Glomerular visceral epithelial cell (primary cell): Measurements from ENCODE around the gene MIEF2.
A peak's percentile ranks its signal among the peaks of the same experiment; 100 is the strongest.
"Not testable (repeated sequence)": the region's sequence is repeated elsewhere in the genome, so short reads cannot be mapped to it uniquely, and the experiment has no call there.

Experiments
- DNase-seq: peaks from one replicate; pipeline ENCODE4 v3.0.0-alpha.2; 2016; ENCODE audit errors: extremely low spot score

The MIEF2 gene

GRCh38 chr17:18260332-18261145 lies at the start of gene MIEF2:
TSS of gene MIEF2 (plus strand) at chr17:18260662. CDS start at chr17:18262721, 2,059 bp downstream.
- peak; percentile 95 for DNase-seq

DNA sequence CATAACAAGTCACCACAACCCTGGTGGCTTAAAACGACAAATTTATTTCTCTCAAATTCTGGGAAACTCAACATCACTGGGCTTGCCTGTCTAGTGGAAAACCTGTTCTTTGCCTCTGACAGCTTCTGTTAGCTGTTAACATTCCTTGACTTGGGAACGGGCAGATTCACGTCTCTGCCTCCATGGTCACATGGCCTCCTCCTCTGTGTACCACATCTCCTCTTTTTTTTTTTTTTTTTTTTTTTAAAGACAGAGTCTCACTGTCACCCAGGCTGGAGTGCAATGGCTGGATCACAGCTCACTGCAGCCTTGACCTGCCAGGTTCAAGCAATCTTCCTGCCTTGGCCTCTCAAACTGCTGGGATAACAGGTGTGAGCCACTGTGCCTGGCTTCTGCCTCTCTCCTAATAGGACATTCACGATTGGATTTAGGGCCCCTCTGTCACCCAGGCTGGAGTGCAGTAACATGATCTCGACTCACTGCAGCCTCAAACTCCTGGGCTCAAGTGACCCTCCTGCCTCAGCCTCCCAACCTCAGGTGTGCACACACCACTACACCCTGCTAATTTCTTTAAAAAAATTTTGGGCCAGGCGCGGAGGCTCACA lies 46.7 kb upstream of the MIEF2 start:
- DNase-seq: no peak

DNA sequence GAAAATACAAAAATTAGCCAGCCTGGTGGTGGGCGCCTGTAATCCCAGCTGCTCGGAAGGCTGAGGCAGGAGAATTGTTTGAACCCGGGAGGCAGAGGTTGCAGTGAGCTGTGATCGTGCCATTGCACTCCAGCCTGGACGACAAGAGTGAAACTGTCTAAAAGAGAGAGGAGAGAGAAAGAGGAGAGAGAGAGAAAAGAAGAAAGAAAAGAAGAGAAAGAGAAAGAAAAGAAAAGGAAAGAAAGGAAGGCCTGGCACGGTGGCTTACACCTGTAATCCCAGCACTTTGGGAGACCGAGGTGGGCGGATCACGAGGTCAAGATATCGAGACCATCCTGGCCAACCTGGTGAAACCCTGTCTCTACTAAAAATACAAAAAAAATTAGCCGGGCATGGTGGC lies 43.6 kb upstream of the MIEF2 start:
- DNase-seq: not testable (repeated sequence)

DNA sequence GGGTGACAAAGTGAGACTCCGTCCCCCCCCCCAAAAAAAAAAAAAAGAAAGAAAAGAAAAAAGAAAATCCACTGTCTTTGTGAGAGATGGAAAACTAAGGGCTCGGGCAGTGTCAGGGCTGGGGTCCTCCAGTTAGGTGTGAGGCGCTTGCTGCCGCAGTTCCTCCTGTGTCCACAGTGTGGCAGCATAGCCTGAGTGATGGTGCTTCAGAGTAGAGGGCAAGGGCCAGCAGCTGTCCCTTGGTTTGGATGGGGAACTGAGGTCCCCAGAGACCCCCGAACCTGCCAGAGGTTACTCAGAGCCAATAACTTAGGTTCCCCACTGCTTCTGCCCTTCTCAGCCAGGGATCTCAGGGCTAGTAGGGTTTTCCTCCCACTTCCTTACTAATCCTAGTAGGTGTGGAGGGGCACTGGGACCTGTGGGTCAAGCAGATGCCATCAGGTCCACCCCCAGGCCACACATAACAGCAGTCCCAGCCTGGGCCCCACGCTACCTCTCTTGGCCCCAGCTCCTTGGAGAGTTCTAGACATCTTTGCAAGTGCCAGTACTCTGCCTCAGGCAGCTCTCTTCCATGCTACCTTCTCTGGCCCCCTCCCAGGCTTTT lies 42.9 kb upstream of the MIEF2 start:
- DNase-seq: peak; percentile 70

DNA sequence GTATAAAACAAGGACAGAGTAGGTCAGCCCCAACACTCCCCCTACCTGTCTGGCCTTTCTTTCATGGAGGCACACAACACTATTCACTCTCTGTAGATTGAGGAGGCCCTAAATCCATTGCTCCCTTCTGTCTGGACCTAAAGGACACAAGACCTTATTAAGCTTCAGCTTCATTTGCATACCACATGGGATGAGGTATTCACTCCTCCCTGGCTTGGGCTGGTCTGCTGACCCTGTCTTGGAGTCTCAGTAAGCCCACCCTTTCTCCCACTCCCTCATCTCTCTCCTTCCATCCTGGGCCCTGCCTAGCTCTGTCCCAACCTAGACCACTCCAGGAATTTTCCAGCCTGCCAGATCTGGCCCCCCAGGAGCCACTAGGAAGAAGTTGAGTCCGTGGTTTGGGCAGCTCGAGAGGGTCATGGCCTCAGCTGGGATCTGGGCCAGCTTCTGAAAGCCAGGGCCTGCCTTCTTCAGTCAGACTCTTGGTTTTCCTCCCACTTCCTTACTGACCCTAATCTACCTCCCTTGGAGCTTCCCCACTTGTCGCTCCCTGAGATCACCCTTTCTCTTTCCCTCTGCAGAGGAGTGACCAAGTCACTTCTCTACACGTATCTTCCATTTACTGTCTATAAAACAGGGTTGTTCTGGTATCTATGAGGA lies 41.6 kb upstream of the MIEF2 start:
- DNase-seq: peak; percentile 47

DNA sequence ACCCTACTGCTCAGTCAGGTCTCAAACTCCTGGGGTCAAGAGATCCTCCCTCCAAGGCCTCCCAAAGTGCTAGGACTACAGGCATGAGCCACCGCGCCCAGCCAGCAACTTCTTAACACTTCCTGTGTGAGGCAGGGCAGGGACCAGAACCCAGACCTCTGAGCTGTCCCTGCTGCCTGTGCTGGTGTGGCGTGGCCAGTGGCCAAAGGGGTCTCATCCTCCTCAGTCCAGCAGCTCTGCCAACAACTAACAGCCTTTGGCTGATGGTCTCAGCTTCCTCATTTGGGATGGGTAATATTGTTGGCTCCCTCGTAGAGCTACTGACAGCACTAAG lies 36.4 kb upstream of the MIEF2 start:
- DNase-seq: no peak

DNA sequence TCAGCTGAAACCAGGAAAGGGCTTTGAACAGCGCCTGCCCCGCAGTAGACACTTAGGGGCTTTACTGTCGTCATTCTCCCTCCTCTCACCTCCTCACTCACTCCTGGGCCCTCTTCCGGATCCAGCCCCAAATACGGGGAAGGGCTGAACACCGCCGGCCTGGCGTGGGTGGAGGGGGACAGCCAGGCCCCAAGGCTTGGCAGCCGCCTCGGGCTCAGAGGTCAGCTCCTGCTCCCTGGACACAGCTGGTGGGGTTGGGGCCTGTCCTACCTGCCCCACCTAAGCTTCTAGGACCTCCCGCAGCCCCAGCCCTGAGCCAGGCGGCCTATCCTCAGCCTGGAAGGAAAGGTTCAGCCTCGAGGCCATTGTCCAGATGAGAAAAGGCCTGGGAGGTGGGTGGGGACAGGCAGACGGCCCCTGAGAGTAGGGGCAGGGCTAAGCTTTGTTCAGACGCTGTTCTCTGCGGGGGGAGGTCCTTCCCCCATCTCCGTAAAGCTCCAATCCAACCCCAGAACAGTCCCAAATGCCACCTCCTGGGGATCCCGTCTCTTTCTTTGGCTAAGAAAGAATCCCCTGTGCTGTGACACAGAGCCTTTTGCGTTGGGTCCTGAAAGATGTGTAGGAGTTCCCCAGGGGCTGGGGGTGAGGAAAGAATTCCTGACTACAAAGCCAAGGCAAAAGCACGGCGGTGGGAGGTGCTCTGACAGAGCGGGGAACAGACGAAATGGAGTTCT lies 35.9 kb upstream of the MIEF2 start:
- DNase-seq: no peak

DNA sequence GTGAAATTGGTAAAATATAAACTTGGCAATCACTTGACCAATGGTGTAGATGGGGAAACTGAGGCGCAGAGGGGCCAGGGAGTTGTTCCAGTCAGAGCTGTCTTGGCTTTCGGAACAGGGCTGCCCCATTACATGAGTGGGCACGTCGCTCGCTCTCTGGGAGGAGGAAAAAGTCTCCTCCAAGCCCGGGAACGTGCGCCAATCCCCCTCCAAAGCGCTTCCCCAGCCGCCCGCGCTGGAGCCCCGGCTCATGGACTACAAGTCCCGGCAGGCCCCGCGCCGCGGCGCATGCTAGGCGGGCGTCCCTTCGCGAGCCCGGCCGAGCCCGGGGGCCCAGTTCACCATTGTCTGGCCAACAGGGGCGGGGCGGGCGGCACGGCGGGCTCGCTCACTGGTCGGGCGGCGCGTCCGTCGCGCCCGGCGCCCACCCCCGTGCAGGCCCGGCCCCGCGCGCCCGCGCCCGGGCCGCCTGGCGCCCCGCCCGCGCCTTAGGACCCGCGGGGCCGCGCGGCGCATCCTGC lies 35.3 kb upstream of the MIEF2 start, which contains the start of gene LLGL1:
LLGL1 (plus strand) TSS at position 515 of the 521 bp plus-strand sequence. CDS start 48 bp downstream, outside the sequence.
- DNase-seq: peak; percentile 97

GRCh38 chr17:18225642-18226283 lies 34.7 kb upstream of the MIEF2 start:
- DNase-seq: no peak

DNA sequence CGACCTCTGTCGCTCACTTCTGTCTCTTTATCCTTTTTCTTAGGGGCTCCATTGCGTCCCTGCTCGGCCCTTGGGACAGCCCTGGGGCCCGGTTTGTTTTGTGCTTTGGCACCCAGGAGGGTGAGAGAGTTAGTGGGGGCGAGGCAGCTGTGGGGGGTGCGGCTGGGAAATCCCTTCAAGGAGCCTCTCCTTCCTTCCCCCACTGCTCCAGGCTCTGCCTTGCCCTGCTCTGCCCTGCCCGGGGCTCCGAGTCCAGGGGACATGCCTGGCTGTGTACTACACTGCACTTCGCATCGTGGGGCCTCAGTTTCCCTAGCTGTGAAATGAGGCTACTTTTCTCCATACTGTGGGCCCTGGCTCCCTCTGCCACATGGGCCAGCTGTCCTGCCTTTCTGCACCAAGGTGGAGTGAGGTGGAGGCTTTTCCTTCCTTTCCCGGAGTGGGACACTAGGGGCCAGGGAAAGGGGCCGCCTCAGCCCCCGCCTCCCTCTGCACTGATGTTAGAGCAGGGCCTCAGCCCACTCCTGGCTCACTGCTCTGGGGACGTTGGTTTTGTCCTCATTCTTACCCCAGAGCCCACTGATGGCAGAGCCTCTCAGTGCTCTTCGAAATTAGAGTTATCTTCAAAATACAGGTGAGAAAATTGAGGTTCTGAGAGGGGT lies 34.0 kb upstream of the MIEF2 start:
- peak; percentile 31 for DNase-seq

DNA sequence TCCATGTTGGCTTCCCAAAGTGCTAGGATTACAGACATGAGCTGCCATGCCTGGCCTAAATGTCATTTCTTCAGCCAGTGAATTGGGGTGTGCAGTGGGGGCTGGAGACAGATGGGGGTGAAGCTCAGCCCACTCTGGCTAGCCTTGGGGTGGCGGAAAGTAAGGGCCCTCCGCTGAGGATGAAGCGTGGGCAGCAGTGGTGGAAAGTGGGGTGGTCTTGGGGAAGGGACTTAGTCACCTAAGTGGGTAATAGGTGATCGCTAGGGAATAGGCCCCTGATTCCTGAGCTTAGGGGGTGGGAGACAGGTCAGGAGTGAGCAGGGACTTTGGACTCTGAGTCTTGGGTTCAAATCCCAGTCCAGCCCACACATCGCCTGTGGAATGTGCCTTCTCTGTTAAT lies 32.8 kb upstream of the MIEF2 start:
- DNase-seq: no peak

DNA sequence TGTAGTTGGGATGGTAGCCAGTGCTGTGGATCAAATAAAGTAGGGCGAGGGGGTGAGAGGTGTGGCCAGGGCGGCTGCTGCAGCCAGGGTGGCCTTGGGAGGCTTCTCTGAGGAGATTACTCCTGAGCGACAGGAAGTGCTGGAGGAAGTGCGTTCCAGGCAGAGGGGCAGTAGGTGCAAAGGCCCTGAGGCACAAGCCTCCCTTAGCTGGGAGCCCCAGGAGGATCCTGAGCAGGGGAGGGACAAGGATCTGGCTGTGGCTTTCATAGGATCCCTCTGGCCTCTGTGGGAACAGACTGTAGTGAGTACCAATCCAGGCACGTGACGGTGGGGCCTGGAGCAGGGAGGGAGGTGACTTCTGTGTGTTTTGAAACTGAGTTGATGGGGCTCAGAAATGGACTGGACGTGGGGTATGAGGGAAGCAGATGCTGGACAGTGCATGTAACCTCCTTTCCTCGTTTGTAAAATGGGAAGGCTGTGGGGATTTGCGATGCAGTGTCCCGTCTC lies 32.2 kb upstream of the MIEF2 start:
- no peak for DNase-seq

GRCh38 chr17:18229254-18229653 lies 31.2 kb upstream of the MIEF2 start:
- DNase-seq: no peak

DNA sequence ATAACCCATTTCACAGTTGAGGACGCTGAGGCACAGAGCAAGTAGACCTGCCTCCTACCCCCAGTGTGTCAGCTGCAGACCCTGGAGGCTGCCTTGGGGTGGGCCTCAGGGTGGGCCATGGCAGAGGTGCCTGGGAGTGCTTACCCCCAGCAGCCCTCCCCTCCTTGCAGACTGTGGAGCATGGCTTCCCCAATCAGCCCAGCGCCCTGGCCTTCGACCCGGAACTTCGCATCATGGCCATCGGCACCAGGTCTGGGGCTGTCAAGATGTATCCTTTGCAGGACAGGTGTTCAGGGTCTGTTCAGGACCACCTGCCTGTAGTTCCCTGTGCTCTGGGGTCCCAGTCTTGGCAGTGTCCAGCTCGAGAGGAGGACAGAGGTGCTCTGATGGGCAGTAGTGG lies 30.7 kb upstream of the MIEF2 start:
- no peak for DNase-seq

DNA sequence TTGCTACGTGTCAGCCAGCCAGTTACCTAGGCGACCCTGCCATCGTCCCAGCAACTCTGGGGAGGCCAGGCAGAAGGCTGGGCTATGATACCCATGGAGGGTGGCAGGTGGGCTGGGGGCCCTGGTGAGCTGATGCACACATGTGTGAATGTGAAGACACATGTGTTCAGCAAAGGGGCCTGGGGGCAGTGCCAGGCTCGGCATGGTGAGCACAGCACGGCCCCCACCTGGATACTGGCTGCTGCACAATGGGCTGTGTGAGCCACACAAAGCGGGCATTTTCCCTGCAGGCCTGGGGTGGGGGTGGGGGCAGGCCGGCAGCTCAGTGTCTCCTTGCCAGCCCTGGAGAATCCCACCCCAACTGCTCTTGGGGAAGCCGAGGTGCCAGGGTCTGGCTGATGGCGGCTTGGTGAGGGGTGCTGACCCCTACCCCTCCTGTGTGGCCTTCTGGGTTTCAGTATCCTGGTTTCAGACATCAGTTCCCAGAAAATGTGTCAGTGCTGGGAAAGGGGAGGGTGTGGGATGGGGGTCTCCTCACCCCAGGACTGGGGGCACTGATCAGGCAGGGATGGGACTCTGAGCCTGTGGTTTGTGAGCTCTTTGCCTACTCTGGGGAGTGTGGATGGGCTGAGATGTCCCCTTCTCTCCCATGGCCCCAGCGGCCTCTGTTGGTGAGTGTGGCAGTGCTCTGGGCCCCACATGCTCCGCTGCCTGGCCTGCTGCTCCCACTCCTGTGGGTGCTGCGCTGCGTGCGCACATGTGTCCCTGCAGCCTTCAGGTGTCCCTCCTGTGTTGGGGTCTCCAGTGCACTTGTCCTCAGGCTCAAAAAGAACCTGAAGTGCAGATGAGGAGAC lies 29.9 kb upstream of the MIEF2 start:
- DNase-seq: no peak

GRCh38 chr17:18231164-18231563 lies 29.3 kb upstream of the MIEF2 start:
- no peak for DNase-seq

DNA sequence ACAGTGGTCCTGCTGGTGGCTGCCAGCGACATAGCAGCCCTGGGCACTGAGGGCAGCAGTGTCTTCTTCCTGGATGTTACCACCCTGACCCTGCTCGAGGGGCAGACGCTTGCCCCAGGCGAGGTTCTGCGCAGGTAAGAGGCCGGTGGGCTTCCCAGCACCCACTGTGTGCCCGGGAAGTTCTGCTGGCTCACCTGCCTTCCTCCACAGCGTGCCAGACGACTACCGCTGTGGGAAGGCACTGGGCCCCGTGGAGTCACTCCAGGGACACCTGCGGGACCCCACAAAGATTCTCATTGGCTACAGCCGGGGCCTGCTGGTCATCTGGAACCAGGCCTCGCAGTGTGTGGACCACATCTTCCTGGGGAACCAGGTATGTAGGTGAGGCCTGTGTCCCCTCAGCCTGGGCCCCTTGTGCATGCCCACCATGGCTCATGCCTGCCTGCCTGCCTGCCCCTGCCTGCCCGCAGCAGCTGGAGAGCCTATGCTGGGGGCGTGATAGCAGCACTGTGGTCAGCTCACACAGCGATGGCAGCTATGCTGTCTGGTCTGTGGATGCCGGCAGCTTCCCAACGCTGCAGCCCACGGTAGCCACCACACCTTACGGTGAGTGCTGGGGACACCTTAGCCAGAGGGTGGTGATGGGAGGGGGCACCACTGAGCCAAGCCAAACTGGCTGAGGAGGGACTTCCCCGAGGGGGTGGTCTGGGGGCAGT lies 26.5 kb upstream of the MIEF2 start:
- no peak for DNase-seq

GRCh38 chr17:18234853-18235380 lies 25.5 kb upstream of the MIEF2 start:
- no peak for DNase-seq
